ENCODE measurements around the gene SNCB.

The SNCB gene

GRCh38 chr5:176624142-176624541 is 6.2 kb downstream of the SNCB start:
- no peak overlapping the region for H3K27ac ChIP-seq (ENCODE audit: low read depth, low read length)
- H3K79me1 ChIP-seq (ENCODE audit: low read length) = no peaks in the 10 kb centered on the region
- DNase-seq = no peak
- H2BK12ac ChIP-seq (ENCODE audit: low read length) = no peak overlapping the region
- no peak overlapping the region for H3K23ac ChIP-seq (ENCODE audit: low read length)
- H3K9me3 ChIP-seq (ENCODE audit: insufficient read depth, low read depth, low read length) = peaks cover 9% of the 10 kb centered on the region
- no peak overlapping the region for H2BK120ac ChIP-seq (ENCODE audit: insufficient read depth, low read length, poor library complexity)
- no peak overlapping the region for H3K18ac ChIP-seq (ENCODE audit: low read length)
- no peak overlapping the region for H3K4me3 ChIP-seq (ENCODE audit: low read depth, low read length)
- H2AFZ ChIP-seq (ENCODE audit: insufficient read depth, low read length, poor library complexity) = no peak overlapping the region
- no peak overlapping the region for H2BK5ac ChIP-seq (ENCODE audit: low read depth, low read length, poor library complexity)
- no peak overlapping the region for H4K91ac ChIP-seq (ENCODE audit: low read depth, low read length)
- no CpG with 5 or more reads among the region's 4 CpGs for WGBS (ENCODE audit: extremely low coverage, insufficient coverage, insufficient read length)
- no peak overlapping the region for H4K8ac ChIP-seq (ENCODE audit: low read depth, low read length)
- H3K4me2 ChIP-seq (ENCODE audit: low read length) = no peak overlapping the region
- no peaks in the 10 kb centered on the region for H3K4me1 ChIP-seq (ENCODE audit: control insufficient read depth in 1 of 2, insufficient read depth in 2 of 2, low read length in 2 of 2)
- no peak overlapping the region for H3K9ac ChIP-seq (ENCODE audit: low read length)
- no peaks in the 10 kb centered on the region for H3K36me3 ChIP-seq (ENCODE audit: control insufficient read depth in 1 of 2, insufficient read depth in 2 of 2, low read length in 2 of 2)
- no peak overlapping the region for H2AK5ac ChIP-seq (ENCODE audit: low read length)
- H3K79me2 ChIP-seq (ENCODE audit: control insufficient read depth, insufficient read depth, low read length, poor library complexity) = no peaks in the 10 kb centered on the region
- no peak overlapping the region for H3K4ac ChIP-seq (ENCODE audit: low read depth, low read length)
- no peak overlapping the region for H4K12ac ChIP-seq (ENCODE audit: low read depth, low read length)
- H3K14ac ChIP-seq (ENCODE audit: low read length) = no peak overlapping the region
- H3K27me3 ChIP-seq (ENCODE audit: insufficient read depth, low read length) = peaks cover 27% of the 10 kb centered on the region

- no peak overlapping the region for H4K8ac ChIP-seq (ENCODE audit: low read depth, low read length)
These were observed 8.7 kb downstream of the SNCB start for GRCh38 chr5:176621661-176622079.

GRCh38 chr5:176620333-176620981 is 9.9 kb downstream of the SNCB start:
- Histone ChIP-seq H3K4me2 (ENCODE audit: low read length) (peak overlapping the region; percentile 22), H2BK120ac (ENCODE audit: insufficient read depth, low read length, poor library complexity) (no peak overlapping the region), H2BK5ac (ENCODE audit: low read depth, low read length, poor library complexity) (no peak overlapping the region), H3K9me3 (ENCODE audit: insufficient read depth, low read depth, low read length) (peaks cover 18% of the 10 kb centered on the region), H3K79me2 (ENCODE audit: control insufficient read depth, insufficient read depth, low read length, poor library complexity) (no peaks in the 10 kb centered on the region), H3K79me1 (ENCODE audit: low read length) (no peaks in the 10 kb centered on the region), H3K23ac (ENCODE audit: low read length) (no peak overlapping the region), H3K9ac (ENCODE audit: low read length) (no peak overlapping the region), H4K91ac (ENCODE audit: low read depth, low read length) (no peak overlapping the region), H4K12ac (ENCODE audit: low read depth, low read length) (no peak overlapping the region), H3K27ac (ENCODE audit: low read depth, low read length) (no peak overlapping the region), H3K4me3 (ENCODE audit: low read depth, low read length) (no peak overlapping the region), H3K18ac (ENCODE audit: low read length) (no peak overlapping the region), H2BK12ac (ENCODE audit: low read length) (no peak overlapping the region), H2AK5ac (ENCODE audit: low read length) (no peak overlapping the region), H3K14ac (ENCODE audit: low read length) (no peak overlapping the region), H3K4me1 (ENCODE audit: control insufficient read depth in 1 of 2, insufficient read depth in 2 of 2, low read length in 2 of 2) (no peaks in the 10 kb centered on the region), H3K4ac (ENCODE audit: low read depth, low read length) (no peak overlapping the region), H3K36me3 (ENCODE audit: control insufficient read depth in 1 of 2, insufficient read depth in 2 of 2, low read length in 2 of 2) (no peaks in the 10 kb centered on the region), H2AFZ (ENCODE audit: insufficient read depth, low read length, poor library complexity) (no peak overlapping the region), H4K8ac (ENCODE audit: low read depth, low read length) (no peak overlapping the region), H3K27me3 (ENCODE audit: insufficient read depth, low read length) (peaks cover 30% of the 10 kb centered on the region)
- WGBS (ENCODE audit: extremely low coverage, insufficient coverage, insufficient read length) = no CpG with 5 or more reads among the region's 32 CpGs
- DNase-seq = peak in 1 of 2 donors; percentile 4

More at GRCh38 chr5:176621661-176622079, 8.7 kb downstream of the SNCB start:
- Histone ChIP-seq H3K9ac (ENCODE audit: low read length) (no peak overlapping the region), H3K79me2 (ENCODE audit: control insufficient read depth, insufficient read depth, low read length, poor library complexity) (no peaks in the 10 kb centered on the region), H2BK120ac (ENCODE audit: insufficient read depth, low read length, poor library complexity) (no peak overlapping the region), H3K27me3 (ENCODE audit: insufficient read depth, low read length) (peaks cover 30% of the 10 kb centered on the region), H3K9me3 (ENCODE audit: insufficient read depth, low read depth, low read length) (peaks cover 18% of the 10 kb centered on the region), H4K91ac (ENCODE audit: low read depth, low read length) (no peak overlapping the region), H2AK5ac (ENCODE audit: low read length) (no peak overlapping the region), H3K4me1 (ENCODE audit: control insufficient read depth in 1 of 2, insufficient read depth in 2 of 2, low read length in 2 of 2) (no peaks in the 10 kb centered on the region), H3K4me3 (ENCODE audit: low read depth, low read length) (peak overlapping the region; percentile 42), H3K14ac (ENCODE audit: low read length) (no peak overlapping the region), H2AFZ (ENCODE audit: insufficient read depth, low read length, poor library complexity) (no peak overlapping the region), H4K12ac (ENCODE audit: low read depth, low read length) (no peak overlapping the region), H3K36me3 (ENCODE audit: control insufficient read depth in 1 of 2, insufficient read depth in 2 of 2, low read length in 2 of 2) (no peaks in the 10 kb centered on the region), H3K79me1 (ENCODE audit: low read length) (no peaks in the 10 kb centered on the region), H3K4ac (ENCODE audit: low read depth, low read length) (no peak overlapping the region), H3K4me2 (ENCODE audit: low read length) (no peak overlapping the region), H2BK5ac (ENCODE audit: low read depth, low read length, poor library complexity) (no peak overlapping the region), H2BK12ac (ENCODE audit: low read length) (no peak overlapping the region), H3K18ac (ENCODE audit: low read length) (no peak overlapping the region), H3K27ac (ENCODE audit: low read depth, low read length) (no peak overlapping the region), H3K23ac (ENCODE audit: low read length) (no peak overlapping the region)
- peak; percentile 32 to 42 for DNase-seq
- no CpG with 5 or more reads among the region's 13 CpGs for whole genome bisulfite sequencing (ENCODE audit: extremely low coverage, insufficient coverage, insufficient read length)

GRCh38 chr5:176619569-176620332 is 10.6 kb downstream of the SNCB start:
- no peak overlapping the region for H2BK120ac ChIP-seq (ENCODE audit: insufficient read depth, low read length, poor library complexity)
- H3K9ac ChIP-seq (ENCODE audit: low read length) = no peak overlapping the region
- H3K4ac ChIP-seq (ENCODE audit: low read depth, low read length) = no peak overlapping the region
- H3K79me2 ChIP-seq (ENCODE audit: control insufficient read depth, insufficient read depth, low read length, poor library complexity) = no peaks in the 10 kb centered on the region
- H3K27me3 ChIP-seq (ENCODE audit: insufficient read depth, low read length) = peaks cover 30% of the 10 kb centered on the region
- H3K4me3 ChIP-seq (ENCODE audit: low read depth, low read length) = no peak overlapping the region
- no peaks in the 10 kb centered on the region for H3K36me3 ChIP-seq (ENCODE audit: control insufficient read depth in 1 of 2, insufficient read depth in 2 of 2, low read length in 2 of 2)
- H3K4me2 ChIP-seq (ENCODE audit: low read length) = peak overlapping the region; percentile 1
- no peaks in the 10 kb centered on the region for H3K79me1 ChIP-seq (ENCODE audit: low read length)
- H2BK12ac ChIP-seq (ENCODE audit: low read length) = no peak overlapping the region
- H2AFZ ChIP-seq (ENCODE audit: insufficient read depth, low read length, poor library complexity) = no peak overlapping the region
- DNase-seq = no peak
- H3K9me3 ChIP-seq (ENCODE audit: insufficient read depth, low read depth, low read length) = peaks cover 18% of the 10 kb centered on the region
- H2AK5ac ChIP-seq (ENCODE audit: low read length) = no peak overlapping the region
- no peak overlapping the region for H3K27ac ChIP-seq (ENCODE audit: low read depth, low read length)
- no peak overlapping the region for H3K18ac ChIP-seq (ENCODE audit: low read length)
- H3K23ac ChIP-seq (ENCODE audit: low read length) = no peak overlapping the region
- no CpG with 5 or more reads among the region's 59 CpGs for WGBS (ENCODE audit: extremely low coverage, insufficient coverage, insufficient read length)
- H2BK5ac ChIP-seq (ENCODE audit: low read depth, low read length, poor library complexity) = no peak overlapping the region
- no peaks in the 10 kb centered on the region for H3K4me1 ChIP-seq (ENCODE audit: control insufficient read depth in 1 of 2, insufficient read depth in 2 of 2, low read length in 2 of 2)
- no peak overlapping the region for H3K14ac ChIP-seq (ENCODE audit: low read length)
- H4K12ac ChIP-seq (ENCODE audit: low read depth, low read length) = no peak overlapping the region
- no peak overlapping the region for H4K91ac ChIP-seq (ENCODE audit: low read depth, low read length)
- no peak overlapping the region for H4K8ac ChIP-seq (ENCODE audit: low read depth, low read length)
